MM.1S (cell line): ENCODE data around the gene SEPSECS.

Source experiments
- DNase-seq: peaks from one replicate; pipeline ENCODE4 v3.0.0-alpha.2; 2015
- H2AFZ ChIP-seq: fragments of 300-600 bp; sonication (generic); 2 replicates; pipeline ENCODE4 v1.6.0; 2016; ENCODE audit warnings: antibody characterized with exemption, low read length
- H3F3A ChIP-seq: fragments of 300-600 bp; sonication (generic); 2 replicates; pipeline ENCODE4 v1.6.1; 2016; ENCODE audit warnings: mild to moderate bottlenecking, antibody characterized with exemption, low read length, moderate library complexity, mixed read lengths; ENCODE audit not compliant: insufficient read depth
- H3K27ac ChIP-seq: fragments of 300-600 bp; sonication (generic); 2 replicates; pipeline ENCODE4 v1.5.1; 2016; ENCODE audit warnings: mild to moderate bottlenecking, low read length
- H3K27me3 ChIP-seq: fragments of 300-600 bp; sonication (generic); replicated peaks from 2 replicates; pipeline ENCODE4 v1.6.0; 2016; ENCODE audit warnings: low read length; ENCODE audit not compliant: insufficient read depth
- H3K36me3 ChIP-seq: fragments of 300-600 bp; sonication (generic); replicated peaks from 2 replicates; pipeline ENCODE4 v1.6.1; 2016; ENCODE audit warnings: mild to moderate bottlenecking, low read length, mixed read lengths; ENCODE audit not compliant: insufficient read depth
- H3K4me1 ChIP-seq: fragments of 300-600 bp; sonication (generic); 2 replicates; pipeline ENCODE4 v1.6.1; 2016; ENCODE audit warnings: low read length, mixed read lengths
- H3K4me2 ChIP-seq: fragments of 300-600 bp; sonication (generic); 2 replicates; pipeline ENCODE4 v1.6.0; 2016; ENCODE audit warnings: low read depth, low read length
- H3K4me3 ChIP-seq: fragments of 300-600 bp; sonication (generic); 2 replicates; pipeline ENCODE4 v1.5.1; 2016; ENCODE audit warnings: low read length, mixed read lengths
- H3K79me2 ChIP-seq: fragments of 300-600 bp; sonication (generic); 2 replicates; pipeline ENCODE4 v1.6.1; 2016; ENCODE audit warnings: mixed run types, low read length, mixed read lengths
- H3K9ac ChIP-seq: fragments of 300-600 bp; sonication (generic); 2 replicates; pipeline ENCODE4 v1.6.1; 2016; ENCODE audit warnings: low read length, mixed read lengths
- H3K9me2 ChIP-seq: fragments of 300-600 bp; sonication (generic); replicated peaks from 2 replicates; pipeline ENCODE4 v1.6.1; 2016; ENCODE audit warnings: mild to moderate bottlenecking, low read length, mixed read lengths; ENCODE audit not compliant: insufficient read depth
- H3K9me3 ChIP-seq: fragments of 300-600 bp; sonication (generic); replicated peaks from 2 replicates; pipeline ENCODE4 v1.6.1; 2016; ENCODE audit warnings: mild to moderate bottlenecking, low read length, mixed read lengths; ENCODE audit not compliant: insufficient read depth
- H4K20me1 ChIP-seq: fragments of 300-600 bp; sonication (generic); 2 replicates; pipeline ENCODE4 v1.6.1; 2016; ENCODE audit warnings: mild to moderate bottlenecking, low read length, moderate library complexity, mixed read lengths; ENCODE audit not compliant: insufficient read depth
- CTCF ChIP-seq: fragments of 300-600 bp; sonication (generic); IDR thresholded peaks from 2 replicates; pipeline ENCODE4 v1.5.1; 2016; ENCODE audit warnings: antibody characterized with exemption, low read length, mixed read lengths
- EZH2 ChIP-seq: fragments of 300-600 bp; sonication (generic); optimal IDR thresholded peaks from 2 replicates; pipeline ENCODE3; 2017; ENCODE audit warnings: low read depth, mild to moderate bottlenecking, antibody characterized with exemption, low read length, mixed read lengths
- EZH2phosphoT487 ChIP-seq: fragments of 300-600 bp; sonication (generic); IDR thresholded peaks from 2 replicates; pipeline ENCODE4 v1.6.1; 2018; ENCODE audit warnings: antibody characterized with exemption, low read length

The SEPSECS gene

GRCh38 chr4:25163196-25163595 is 2.9 kb upstream of the SEPSECS start:
- no peaks in the 10 kb centered on the region for H3K36me3 ChIP-seq
- no peaks in the 10 kb centered on the region for H3K9me3 ChIP-seq
- H3K4me1 ChIP-seq = peaks cover 8% of the 10 kb centered on the region; the same call in 1 of the 2 replicates
- no peaks in the 10 kb centered on the region for H4K20me1 ChIP-seq
- DNase-seq = no peak
- H3K79me2 ChIP-seq = peaks cover 34% of the 10 kb centered on the region
- H3K27ac ChIP-seq = no peak overlapping the region
- no peak overlapping the region for H3K4me3 ChIP-seq
- H3K4me2 ChIP-seq = no peak overlapping the region
- H3F3A ChIP-seq = peaks cover 22% of the 10 kb centered on the region
- no peaks in the 10 kb centered on the region for H3K27me3 ChIP-seq
- H2AFZ ChIP-seq = no peak overlapping the region
- no peak overlapping the region for H3K9ac ChIP-seq
- TF ChIP-seq EZH2phosphoT487 (no peak), CTCF (no peak), EZH2 (no peak)
- no peaks in the 10 kb centered on the region for H3K9me2 ChIP-seq

DNA sequence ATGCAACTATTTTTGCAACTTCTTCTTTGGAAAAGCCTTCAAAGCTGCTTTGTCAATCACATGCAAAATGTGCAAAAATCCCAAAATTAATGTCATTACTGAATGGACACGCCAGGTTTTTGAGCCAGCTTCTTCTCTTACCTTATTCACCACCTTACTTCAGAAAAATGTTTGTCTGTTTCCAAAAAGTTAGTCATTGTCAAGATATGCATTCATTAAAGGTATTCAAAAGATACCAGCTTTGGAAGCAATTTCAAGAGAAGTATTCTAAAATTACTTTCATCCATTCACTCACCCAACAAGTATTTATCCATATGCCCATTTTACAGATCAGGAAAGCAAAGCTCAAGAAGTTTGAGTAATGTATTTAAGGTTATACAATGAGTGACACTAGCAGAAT is 2.3 kb upstream of the SEPSECS start:
- TF ChIP-seq CTCF = no peak
- TF ChIP-seq EZH2phosphoT487 = no peak
- TF ChIP-seq EZH2 = no peak
- H3K79me2 ChIP-seq = peaks cover 34% of the 10 kb centered on the region
- DNase-seq = no peak
- H3K4me3 ChIP-seq = no peak overlapping the region
- no peak overlapping the region for H3K4me2 ChIP-seq
- H3K27me3 ChIP-seq = no peaks in the 10 kb centered on the region
- H3K4me1 ChIP-seq = peaks cover 8% of the 10 kb centered on the region; the same call in 1 of the 2 replicates
- no peaks in the 10 kb centered on the region for H4K20me1 ChIP-seq
- H3K9me3 ChIP-seq = no peaks in the 10 kb centered on the region
- H2AFZ ChIP-seq = no peak overlapping the region
- H3K27ac ChIP-seq = no peak overlapping the region
- no peak overlapping the region for H3K9ac ChIP-seq
- H3F3A ChIP-seq = peaks cover 22% of the 10 kb centered on the region
- H3K9me2 ChIP-seq = no peaks in the 10 kb centered on the region
- H3K36me3 ChIP-seq = no peaks in the 10 kb centered on the region

- Histone ChIP-seq H3K9me3 (no peaks in the 10 kb centered on the region), H3K4me2 (peak overlapping the region; percentile 80), H3K9ac (peak overlapping the region; percentile 78), H4K20me1 (no peaks in the 10 kb centered on the region), H3K9me2 (no peaks in the 10 kb centered on the region), H3K27ac (peak overlapping the region; percentile 79; the same call in 1 of the 2 replicates), H3F3A (peaks cover 22% of the 10 kb centered on the region), H3K4me1 (peaks cover 8% of the 10 kb centered on the region; the same call in 1 of the 2 replicates), H3K4me3 (peak overlapping the region; percentile 79), H3K79me2 (peaks cover 34% of the 10 kb centered on the region), H3K27me3 (no peaks in the 10 kb centered on the region), H2AFZ (peak overlapping the region; percentile 81), H3K36me3 (no peaks in the 10 kb centered on the region)
- TF ChIP-seq CTCF = no peak
- TF ChIP-seq EZH2phosphoT487 = no peak
- TF ChIP-seq EZH2 = no peak
- peak; percentile 15 for DNase-seq
Measured at GRCh38 chr4:25161593-25161950, 1.3 kb upstream of the SEPSECS start.
